ENCODE data around the gene FSTL4. TPM values are rescaled to one million over a fixed set of nuclear protein-coding genes. Genes with fewer than 3 reads are reported as not detected.
A peak's percentile ranks its signal among the peaks of the same experiment; 100 is the strongest.

FSTL4 gene
- total RNA-seq, 1 donor from 2014 or later: 0.11 TPM

DNA sequence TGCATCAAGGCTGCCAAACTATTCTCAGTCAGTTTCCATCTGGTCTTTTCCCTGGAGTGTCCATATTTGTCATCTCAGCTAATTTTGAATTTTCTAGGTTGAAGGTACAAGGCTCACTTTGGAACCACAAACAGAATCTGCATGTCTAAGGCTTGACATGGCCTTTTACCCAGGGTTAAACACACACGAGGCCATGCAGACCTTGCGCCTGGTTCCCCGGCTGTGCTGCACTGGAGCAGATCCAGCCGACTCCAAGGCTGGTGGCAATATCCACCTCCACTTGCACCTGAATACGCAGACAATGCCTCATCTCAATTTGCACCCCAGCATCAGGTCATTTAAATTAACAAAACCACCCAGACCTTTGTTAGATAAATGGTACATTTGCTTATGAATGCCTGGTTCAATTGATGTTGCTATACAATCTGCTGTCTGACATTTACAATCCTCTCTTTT, 284.4 kb downstream of the FSTL4 start:
- no peak for DNase-seq (ENCODE audit: low read depth)

DNA sequence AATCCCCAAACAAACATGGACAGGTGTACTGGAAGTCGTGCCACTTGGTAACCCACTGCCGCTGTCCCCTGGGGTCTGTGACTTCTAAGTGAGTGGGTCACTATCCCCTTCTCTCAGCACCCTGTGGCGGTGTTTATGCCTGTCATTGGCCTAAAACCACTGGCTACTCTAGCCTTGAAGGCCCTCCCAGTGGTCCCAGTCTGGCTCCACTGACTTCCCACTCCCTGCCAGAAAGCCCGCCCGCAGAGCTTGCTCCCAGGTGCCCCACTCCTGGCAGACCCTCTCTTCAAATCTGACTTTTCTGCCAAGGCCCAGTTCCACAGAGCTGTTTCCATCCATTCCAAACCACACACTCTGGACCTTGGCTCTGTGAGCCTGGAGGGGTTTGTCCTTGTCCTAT, 286.0 kb downstream of the FSTL4 start:
- DNase-seq (ENCODE audit: low read depth): no peak

DNA sequence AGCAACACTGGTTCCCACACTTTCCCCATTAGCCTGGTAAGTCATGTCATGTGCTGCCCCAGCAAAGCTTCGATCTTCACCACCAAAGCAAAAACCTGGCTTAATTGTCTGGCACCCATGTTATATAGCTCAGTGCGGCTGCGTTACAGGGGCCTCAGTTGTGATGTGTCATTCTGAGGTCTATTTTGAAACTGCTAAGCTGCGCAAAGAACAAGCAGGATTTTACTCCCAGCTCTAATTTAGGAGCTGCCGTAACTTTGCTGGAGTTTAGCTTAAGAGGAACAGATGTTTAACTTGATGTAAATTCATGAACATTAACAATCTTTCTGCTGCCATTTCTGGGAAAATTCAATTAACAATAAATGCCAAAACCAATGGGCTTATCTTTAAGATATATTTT, 286.5 kb downstream of the FSTL4 start:
- no peak for DNase-seq (ENCODE audit: low read depth)

DNA sequence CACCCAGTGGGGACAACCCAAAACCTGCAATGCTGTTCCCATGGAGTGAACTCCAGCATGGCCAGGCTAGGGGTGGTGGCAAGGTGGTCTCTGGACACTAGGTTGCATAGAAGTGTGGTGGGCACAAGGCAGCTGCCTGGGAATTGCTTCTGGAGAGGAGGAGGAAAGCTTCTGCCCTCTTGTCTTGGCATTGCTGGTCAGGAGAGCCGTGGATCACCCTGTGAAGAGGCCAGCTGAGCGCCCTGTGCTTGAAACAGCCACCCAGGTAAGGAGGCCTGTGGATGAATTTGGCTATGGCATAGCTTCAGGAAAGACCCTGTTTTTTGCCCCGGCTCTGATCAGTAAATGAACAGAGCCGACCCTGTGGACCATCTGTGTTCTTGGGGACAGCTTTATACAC, 287.4 kb downstream of the FSTL4 start:
- DNase-seq (ENCODE audit: low read depth): no peak

DNA sequence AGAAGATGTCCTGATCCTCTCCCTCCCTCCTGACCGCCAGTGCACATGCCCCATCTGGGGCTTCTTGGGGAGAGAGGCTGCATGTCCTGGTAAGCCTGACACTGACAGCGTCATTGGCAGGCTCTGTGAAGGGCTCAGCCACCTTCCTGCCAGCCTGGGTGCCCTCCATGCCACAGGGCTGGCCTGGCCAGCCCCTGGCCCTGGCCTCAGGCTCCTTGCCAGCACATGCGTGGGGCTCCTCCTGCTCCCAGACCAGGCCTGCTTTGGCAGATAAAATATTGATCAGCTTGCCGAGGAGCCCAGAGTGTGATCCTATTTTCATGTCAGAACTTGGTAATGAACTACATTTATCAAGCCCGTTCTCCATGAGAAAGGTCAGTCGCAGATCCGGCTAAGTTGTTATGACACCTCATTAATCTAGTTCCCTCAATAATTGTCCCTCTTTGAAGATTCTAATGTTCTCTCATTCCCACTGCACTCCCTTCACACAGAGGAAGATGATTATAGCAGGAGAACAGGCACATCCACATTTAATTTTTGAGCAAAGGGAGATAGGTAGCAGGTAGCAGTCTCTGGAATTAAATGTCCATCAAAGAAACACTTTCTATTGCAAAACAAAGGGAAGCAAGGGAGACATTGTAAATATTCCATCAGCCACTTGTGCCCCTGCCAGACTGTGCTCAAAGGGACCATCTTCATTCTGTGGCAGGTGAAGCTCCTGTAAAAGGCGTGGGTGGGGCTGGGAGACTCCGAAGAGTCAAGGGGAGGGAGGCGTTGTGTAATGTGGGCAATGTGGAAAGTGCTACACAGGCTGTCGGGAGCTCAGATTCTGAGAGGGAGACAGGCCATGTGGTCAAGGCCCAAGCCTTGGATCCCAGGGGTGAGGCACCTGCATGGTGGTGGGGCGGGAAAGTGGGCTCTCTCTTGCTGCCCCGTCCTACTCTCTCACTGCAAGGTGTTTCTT, 288.6 kb downstream of the FSTL4 start:
- DNase-seq (ENCODE audit: low read depth): no peak

DNA sequence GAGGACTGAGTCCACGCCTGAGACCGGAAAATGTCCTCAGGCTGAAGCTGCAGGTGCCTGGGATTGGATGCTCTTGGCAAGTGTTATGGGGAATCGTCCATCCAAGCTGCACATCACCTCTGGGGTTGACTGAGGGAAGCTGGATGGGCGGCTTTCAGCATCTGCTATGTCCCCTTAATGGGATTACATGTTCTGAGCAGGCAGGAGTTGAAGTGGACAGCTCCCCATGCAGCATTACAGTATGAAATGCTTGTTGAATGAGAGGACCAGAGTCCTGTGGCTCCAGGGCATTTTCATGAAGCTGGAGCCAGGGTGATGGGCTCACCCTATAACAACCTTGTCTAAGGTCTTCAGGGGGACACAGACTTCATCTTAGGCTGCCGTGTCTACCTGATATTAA, 289.6 kb downstream of the FSTL4 start:
- DNase-seq (ENCODE audit: low read depth): peak; percentile 17

DNA sequence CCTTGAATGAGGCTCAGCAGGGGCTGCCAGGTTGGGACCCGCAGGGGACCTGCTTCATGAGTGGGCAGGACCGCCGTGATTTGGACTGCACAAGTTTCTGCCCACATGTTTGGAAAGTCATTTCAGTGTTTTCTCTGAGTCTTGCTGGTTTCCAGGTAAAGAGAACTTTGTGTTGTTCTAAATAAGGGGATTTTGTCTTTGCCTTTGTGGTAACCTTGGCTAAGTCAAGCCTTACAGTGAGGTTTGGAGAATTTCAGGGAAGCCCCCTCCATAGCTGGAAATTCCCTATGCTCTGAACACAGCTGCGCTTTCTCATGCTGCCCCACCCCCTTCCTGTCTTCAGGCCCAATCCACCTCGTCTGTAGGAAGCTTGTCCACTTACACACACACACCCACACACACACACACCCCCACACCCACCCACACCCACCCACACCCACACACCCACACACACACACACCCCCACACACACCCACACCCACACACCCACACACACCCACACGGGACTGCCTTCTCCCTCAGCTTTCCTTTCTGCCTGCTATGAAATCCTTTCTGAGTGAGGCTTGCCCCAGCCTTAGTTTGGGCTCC, 290.4 kb downstream of the FSTL4 start:
- no peak for DNase-seq (ENCODE audit: low read depth)

DNA sequence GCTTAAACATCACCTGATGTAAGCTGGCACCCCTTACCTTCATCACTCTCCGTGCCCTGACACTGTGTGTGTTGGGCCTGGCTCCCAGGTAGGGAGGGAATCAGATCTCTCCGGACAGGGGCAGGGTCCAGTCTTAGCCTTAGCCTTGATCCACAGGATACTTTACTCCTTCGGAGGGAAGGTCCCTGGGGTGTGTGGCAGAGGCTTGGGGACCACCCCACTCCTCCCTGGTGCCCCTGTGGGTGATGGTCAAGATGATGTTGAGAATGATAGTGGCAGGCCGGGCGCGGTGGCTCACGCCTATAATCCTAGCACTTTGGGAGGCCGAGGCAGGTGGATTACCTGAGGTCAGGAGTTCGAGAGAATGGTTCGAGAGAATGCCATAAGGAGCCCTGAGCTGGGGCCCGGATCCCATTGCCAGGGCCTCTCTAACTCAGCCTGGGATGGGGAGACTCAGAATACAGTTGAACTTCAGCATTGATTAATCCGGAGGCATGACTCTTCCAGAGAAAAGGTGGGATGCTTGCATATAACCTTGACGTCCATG, 291.0 kb downstream of the FSTL4 start:
- DNase-seq (ENCODE audit: low read depth): no peak

DNA sequence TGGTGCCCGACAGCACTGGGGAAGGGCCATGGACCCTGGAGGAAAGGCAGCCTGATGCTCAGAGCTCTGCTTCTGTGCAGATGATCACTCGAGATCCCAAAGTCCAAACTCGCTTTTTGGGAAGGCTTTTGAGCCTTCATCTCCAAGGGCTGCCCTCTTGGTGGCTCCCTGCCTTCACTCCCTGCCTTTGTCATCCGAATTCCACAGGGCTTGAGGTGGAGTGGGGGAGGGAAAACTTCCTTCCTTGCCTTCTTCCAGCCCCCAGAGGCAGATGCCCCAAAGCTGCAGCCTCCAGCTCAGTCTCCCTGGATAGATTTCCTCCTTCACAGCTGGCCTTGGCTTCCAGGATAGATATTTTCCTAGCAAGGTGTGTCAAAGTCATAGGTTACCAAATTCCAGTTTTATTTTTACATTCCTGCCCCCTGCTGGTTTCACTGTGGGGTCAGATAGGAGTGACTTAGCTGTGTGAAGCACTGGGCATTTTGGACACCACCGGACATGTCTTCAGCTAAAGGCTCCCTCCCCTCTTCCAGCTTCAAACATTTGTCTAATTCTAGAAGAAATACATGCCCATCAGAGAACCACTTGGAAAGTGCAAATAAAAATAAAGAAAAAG, 292.3 kb downstream of the FSTL4 start:
- no peak for DNase-seq (ENCODE audit: low read depth)

DNA sequence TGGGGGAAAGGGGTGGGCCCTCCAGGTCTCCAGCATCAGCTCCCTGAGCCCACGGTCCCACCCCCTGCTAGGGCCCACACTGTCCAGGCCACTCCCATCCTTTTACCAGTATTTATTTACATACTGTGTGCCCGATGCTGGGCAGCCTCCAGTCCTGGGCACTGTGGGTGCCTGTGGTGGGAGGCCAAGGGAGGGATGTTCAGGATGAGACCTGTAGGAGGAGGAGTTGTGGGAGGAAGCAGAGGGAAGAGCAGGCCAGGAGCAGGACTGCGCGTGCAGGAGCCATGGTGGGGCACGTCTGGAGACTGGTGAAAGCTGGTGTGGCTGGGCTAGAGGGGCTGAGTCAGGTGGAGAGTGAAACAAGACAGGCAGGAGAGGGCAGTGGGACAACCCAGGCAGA, 293.1 kb downstream of the FSTL4 start:
- DNase-seq (ENCODE audit: low read depth): no peak

DNA sequence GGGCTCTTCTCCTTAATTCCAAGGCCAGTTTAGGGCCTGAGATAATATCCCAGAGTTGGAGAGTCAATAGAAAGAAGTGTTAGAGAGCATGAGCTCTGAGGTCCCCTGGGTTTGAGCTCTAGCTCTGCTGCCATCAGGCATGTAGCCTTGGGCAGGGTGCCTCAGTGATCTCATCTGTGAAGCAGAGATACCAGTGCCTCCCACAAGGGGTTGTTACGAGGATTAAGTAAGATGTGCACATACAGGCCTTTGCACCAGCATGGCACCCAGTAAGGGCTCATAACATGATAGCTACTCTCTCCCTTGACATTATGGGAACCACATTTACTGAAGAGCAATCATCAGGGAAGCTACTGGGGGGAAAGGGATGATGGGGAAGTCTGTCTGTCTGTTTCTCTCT, 294.8 kb downstream of the FSTL4 start:
- no peak for DNase-seq (ENCODE audit: low read depth)

DNA sequence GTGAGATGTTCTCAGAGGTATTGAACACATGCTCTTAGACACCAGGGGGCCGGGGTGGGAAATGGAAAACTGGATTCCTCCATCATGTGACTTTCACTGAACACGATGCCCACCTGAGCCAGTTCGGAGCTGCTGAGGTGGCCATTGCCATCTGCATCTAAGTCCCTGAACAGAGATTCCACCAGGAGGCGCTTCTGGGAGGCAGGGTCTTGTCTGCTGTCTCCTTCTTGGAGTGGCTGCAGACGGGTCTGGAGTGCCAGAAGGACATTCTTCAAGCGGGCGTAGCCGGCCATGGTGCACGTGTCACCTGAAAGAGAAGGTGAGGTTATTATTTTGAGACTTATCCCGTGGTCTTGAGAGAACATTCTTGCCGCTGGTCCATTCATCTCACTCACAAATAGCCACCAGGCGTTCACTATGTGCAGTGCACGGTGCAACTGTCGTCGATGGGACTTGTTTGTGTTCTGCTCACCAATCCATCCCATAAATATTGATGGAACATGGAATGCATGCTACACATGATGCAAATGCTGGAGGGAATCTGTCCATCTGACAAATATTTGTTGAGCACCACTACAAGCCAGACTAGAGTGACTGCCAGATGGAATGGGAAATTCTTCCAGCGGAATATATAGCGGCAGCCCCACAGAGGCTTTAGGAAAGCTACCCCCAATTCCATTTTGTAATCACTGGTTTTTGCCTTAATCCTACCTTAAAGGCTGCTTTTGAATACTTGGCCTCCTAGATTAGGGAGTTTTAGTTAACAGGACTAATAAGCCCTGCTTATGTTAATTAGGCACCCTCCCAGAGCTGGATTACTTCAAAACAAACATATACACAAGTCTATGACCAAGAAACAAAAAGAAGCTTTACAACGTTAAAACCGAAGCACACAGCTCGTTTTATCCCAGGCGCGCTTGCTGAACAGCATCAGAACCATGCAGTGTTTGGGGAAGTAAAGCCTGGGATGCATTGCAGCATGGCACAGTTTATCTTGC, 295.7 kb downstream of the FSTL4 start:
- no peak for DNase-seq (ENCODE audit: low read depth)

DNA sequence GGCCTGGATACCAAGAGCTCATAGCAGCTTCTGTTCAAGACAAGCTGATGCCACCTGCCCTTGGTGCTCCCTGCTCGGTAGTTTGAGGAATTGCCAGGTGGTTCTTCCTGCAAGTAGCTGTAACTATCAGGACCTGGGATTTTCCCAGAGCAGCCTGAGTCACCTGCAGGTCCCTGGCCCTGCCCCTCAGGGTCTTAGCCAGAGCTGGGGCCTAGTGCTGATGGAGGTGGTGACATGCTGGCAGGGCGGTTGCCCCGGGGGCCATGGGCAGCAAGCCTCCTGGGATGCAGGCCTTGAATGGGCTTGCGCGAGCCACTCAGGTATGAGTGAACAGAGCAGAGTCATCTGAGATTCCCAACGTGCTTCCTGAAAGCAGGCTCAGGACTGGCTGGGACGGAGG, 298.3 kb downstream of the FSTL4 start:
- DNase-seq (ENCODE audit: low read depth): no peak

DNA sequence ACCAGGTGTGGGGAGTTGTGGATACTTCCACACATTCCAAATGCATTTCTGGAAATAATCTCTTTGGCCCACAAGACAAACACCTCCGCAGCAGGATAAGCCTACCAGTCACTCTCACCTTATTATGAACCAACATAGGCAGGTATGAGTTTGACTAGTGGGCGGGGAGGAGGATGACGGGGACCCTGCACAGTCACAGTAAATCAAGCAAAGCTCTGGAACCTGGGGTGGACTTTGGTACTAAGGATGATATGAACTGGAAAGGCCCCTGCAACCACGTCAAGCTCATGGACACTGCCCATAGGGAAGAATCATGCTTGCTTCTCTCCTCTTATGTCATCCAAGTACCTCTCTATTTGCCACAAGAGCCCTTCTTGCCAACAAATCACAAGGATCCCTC, 301.2 kb downstream of the FSTL4 start:
- DNase-seq (ENCODE audit: low read depth): no peak

DNA sequence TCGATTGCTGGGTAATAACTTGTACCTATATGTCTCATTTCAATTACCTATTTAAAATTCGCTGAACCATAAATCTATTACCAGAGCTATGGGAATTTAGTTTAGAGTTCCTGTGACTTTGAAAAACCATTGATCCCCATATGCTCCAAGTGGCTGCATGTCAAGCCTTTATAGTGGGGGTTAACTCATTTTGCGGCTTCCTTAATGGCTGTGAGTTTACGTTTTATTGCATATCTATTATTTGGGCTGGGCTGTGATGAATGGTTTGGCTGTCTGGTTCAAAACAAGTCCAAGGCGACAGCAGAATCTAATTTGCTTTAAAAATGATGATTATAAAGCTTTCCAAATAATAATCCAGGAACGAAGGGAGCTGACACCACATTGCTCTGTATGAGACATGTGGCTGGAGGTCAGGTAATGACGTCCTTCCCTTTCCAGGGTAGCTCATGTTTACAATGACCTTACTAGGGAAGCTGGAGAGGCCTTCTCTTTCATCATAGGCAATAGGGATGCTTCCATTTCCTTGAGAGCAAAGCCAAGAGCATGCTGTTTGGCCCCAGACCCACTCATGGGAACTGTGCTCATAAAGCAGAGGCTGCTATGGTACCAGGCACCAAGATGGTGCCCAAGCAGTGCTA, 302.2 kb downstream of the FSTL4 start:
- DNase-seq (ENCODE audit: low read depth): no peak

DNA sequence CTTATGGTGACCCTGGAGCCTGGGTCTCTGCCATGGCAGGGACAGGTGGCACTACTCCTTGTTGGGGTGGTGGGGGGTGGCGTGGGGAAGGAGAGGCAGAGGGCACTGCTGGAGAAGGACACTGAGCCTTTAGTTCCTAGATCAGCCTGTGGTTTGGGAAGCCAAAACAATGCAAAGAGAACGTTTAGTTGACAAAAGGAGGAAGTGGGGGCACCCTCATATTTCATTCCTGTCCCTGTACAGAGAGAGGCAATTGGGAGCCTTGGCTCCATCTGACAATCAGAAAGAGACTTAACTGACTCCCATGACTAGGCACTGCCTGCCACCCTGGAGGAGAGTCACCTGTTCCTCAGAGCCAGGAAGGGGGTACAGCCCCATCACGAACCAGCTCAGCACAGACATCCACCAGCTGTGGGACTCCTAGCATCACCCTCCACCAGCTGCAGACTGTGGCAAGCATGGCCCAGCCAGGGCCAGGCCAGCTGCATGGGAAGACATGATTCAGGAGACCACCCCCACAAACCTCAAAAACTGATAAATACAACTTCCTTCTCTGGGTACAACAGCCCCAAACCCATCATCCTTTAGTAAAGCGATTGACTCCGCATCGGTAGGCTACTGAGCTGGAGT, 303.1 kb downstream of the FSTL4 start:
- DNase-seq (ENCODE audit: low read depth): no peak

DNA sequence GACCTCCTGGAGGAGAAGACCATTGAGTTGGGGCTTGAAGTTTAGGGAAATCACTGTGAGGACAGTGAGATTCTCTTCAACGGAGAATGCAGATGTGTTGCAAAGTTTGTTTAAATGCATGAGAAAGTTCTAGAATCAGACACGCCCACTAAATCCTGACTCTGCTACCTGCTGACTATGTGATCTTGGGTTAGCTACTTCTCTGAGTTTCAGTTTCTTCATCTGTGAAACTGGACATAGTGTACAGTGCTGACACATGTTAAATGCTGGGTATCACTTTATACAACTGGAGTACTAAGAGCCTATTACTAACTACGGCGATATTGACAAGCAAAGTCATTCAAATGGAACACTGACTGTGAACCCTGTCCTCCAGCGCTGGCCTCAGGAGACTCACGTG, 305.1 kb downstream of the FSTL4 start:
- DNase-seq (ENCODE audit: low read depth): no peak

DNA sequence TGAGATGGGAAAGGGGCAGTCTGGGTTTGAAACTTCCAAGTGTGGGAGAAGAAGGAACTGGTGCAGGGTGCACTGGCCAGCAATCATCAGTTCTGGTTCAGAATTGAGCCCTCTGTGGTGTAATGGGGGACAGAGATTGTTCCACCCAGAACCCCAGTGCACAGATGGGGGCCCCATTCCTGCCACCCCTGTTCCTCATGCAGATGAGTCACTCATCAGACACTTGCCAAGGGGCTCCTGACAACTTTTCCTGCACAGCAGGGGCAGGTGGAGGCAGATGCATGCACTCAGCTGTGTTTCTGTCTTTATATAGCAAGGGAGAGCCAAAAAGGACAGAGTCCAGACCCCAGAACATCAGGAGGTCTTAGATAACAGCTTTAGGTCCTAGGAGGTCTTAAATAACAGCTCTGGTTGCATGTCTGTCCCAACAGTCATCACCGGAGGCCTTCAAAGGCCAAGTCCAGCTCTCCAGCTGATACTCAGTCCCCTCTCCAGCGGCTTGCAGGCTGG, 307.6 kb downstream of the FSTL4 start:
- no peak for DNase-seq (ENCODE audit: low read depth)

DNA sequence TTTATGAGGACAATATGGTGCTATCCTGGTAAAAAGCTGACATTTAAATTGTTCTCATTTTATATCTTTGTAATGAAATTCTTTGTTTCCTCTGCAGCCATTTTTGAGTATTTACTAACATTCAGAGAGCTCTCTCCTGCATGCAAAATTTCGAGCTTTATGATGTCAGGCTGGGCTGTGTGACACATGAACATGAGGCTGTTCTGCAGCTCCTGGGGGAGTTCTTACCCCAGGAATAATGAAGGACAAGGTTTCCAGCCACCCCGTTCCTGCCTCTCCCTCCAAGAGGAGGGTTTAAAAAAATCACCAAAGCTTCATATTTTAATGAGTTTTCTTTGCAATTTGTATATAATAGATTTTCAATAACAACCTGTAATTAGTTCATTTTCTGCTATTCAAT, 308.2 kb downstream of the FSTL4 start:
- no peak for DNase-seq (ENCODE audit: low read depth)

DNA sequence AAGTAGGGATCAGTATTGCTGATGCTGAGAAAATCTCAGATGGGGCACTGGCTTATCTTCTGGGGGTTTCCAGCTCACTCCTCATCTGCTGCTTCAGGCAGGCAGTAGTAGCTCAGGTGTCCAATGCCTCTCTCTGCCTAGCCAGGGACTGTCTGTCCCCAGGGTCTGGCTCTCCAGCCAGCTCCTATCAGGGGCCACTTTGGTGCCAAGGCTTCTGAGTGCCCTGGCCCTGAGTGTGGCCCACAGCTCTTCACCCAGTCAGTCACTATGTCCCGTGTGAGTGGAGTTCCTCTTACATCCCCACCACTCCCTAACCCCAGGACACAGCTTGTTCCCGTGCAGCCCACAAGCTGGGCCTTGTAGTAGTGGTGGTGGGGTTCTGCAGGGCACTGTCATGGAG, 309.0 kb downstream of the FSTL4 start:
- DNase-seq (ENCODE audit: low read depth): no peak

All from myocyte (in vitro differentiated cells).